WTC11 (cell line): ENCODE data around the gene PRRG1. TPM values are rescaled to one million over a fixed set of nuclear protein-coding genes. Genes with fewer than 3 reads are reported as not detected.

Experiments
- ATAC-seq: fragments of 200-7000 bp; cut with Tn5 transposase; 2 replicates; pipeline ENCODE4 v1.10.0; 2021; ENCODE audit warnings: mild to moderate bottlenecking, moderate library complexity
- Bru-seq: library from RNA; stranded (reverse); fragments of 400-500 nt; gene quantifications from one replicate; lab custom pipeline; 2021; lab: Mats Ljungman, UMichigan
- CTCF ChIA-PET: fragments of 300-600 bp; sonication (Branson Sonifier 250); formaldehyde crosslinking; loops from one replicate; lab custom pipeline; 2021; ENCODE audit warnings: antibody characterized with exemption; lab: Charles Lee
- POLR2A ChIA-PET: fragments of 350-600 bp; sonication (Branson Sonifier 250); formaldehyde crosslinking; loops from one replicate; lab custom pipeline; 2021; ENCODE audit warnings: antibody characterized with exemption; lab: Charles Lee
- DNase-seq: peaks from one replicate; pipeline ENCODE4 v3.0.0; 2021; ENCODE audit warnings: low spot score
- H3K27ac Mint-ChIP-seq: 2 replicates; pipeline ENCODE4 v1.8.0; 2021; ENCODE audit warnings: mixed read lengths
- H3K27me3 Mint-ChIP-seq: 2 replicates; pipeline ENCODE4 v1.8.0; 2021; ENCODE audit warnings: low read depth, mild to moderate bottlenecking, moderate library complexity, mixed read lengths
- H3K36me3 Mint-ChIP-seq: 2 replicates; pipeline ENCODE4 v1.8.0; 2021; ENCODE audit warnings: mixed read lengths
- H3K4me1 Mint-ChIP-seq: 2 replicates; pipeline ENCODE4 v1.8.0; 2022; ENCODE audit warnings: mixed read lengths
- H3K4me3 Mint-ChIP-seq: 2 replicates; pipeline ENCODE4 v1.8.0; 2021; ENCODE audit warnings: mild to moderate bottlenecking, moderate library complexity, mixed read lengths
- H3K9me3 Mint-ChIP-seq: 2 replicates; pipeline ENCODE4 v1.8.0; 2021; ENCODE audit warnings: mixed read lengths
- CREB1 ChIP-seq: sonication (generic); formaldehyde crosslinking; IDR thresholded peaks from 2 replicates; pipeline ENCODE4 v1.8.0; 2023; ENCODE audit warnings: mild to moderate bottlenecking, missing genetic modification reagents
- CTCF ChIP-seq: fragments of 200-600 bp; IDR thresholded peaks from 2 replicates; pipeline ENCODE4 v1.8.0; 2022; ENCODE audit warnings: antibody characterized with exemption
- E2F5 ChIP-seq: sonication (generic); formaldehyde crosslinking; IDR thresholded peaks from 2 replicates; pipeline ENCODE4 v1.8.1; 2022; ENCODE audit warnings: mild to moderate bottlenecking, moderate library complexity, missing genetic modification reagents
- GTF2I ChIP-seq: fragments of 250-450 bp; sonication (Bioruptor Pico); conservative IDR thresholded peaks from 2 replicates; pipeline ENCODE4 v1.4.0; 2021; ENCODE audit warnings: mild to moderate bottlenecking
- MAX ChIP-seq: sonication (generic); formaldehyde crosslinking; IDR thresholded peaks from 2 replicates; pipeline ENCODE4 v1.8.0; 2022; ENCODE audit warnings: mild to moderate bottlenecking, missing genetic modification reagents
- NFATC4 ChIP-seq: fragments of 250-450 bp; sonication (Bioruptor Pico); IDR thresholded peaks from 2 replicates; pipeline ENCODE4 v1.9.0; 2021; ENCODE audit warnings: mild to moderate bottlenecking
- NR3C1 ChIP-seq: sonication (generic); formaldehyde crosslinking; conservative IDR thresholded peaks from 2 replicates; pipeline ENCODE4 v1.8.1; 2023; ENCODE audit warnings: low read depth, mild to moderate bottlenecking, missing genetic modification reagents
- PRDM15 ChIP-seq: sonication (generic); formaldehyde crosslinking; IDR thresholded peaks from 2 replicates; pipeline ENCODE4 v1.8.0; 2022; ENCODE audit warnings: missing genetic modification reagents
- SP1 ChIP-seq: sonication (generic); formaldehyde crosslinking; conservative IDR thresholded peaks from 2 replicates; pipeline ENCODE4 v1.8.1; 2022; ENCODE audit warnings: missing genetic modification reagents
- STAT6 ChIP-seq: sonication (generic); formaldehyde crosslinking; conservative IDR thresholded peaks from 2 replicates; pipeline ENCODE4 v1.8.1; 2023; ENCODE audit warnings: mild to moderate bottlenecking, low read depth, missing genetic modification reagents, moderate library complexity
- TEAD4 ChIP-seq: sonication (generic); formaldehyde crosslinking; IDR thresholded peaks from 2 replicates; pipeline ENCODE4 v1.8.0; 2022; ENCODE audit warnings: mild to moderate bottlenecking, missing genetic modification reagents
- USF2 ChIP-seq: sonication (generic); formaldehyde crosslinking; IDR thresholded peaks from 2 replicates; pipeline ENCODE4 v1.8.1; 2023; ENCODE audit warnings: mild to moderate bottlenecking, missing genetic modification reagents, moderate library complexity
- ZNF232 ChIP-seq: sonication (generic); formaldehyde crosslinking; IDR thresholded peaks from 2 replicates; pipeline ENCODE4 v1.8.0; 2022; ENCODE audit warnings: mild to moderate bottlenecking, missing genetic modification reagents
- ZNF396 ChIP-seq: fragments of 250-450 bp; sonication (Bioruptor Pico); IDR thresholded peaks from 2 replicates; pipeline ENCODE4 v1.8.0; 2021; ENCODE audit warnings: mild to moderate bottlenecking, moderate library complexity, borderline replicate concordance
- ZNF532 ChIP-seq: fragments of 250-450 bp; sonication (Bioruptor Pico); IDR thresholded peaks from 2 replicates; pipeline ENCODE4 v1.9.0; 2021; ENCODE audit warnings: mild to moderate bottlenecking, borderline replicate concordance
- long read RNA-seq, 3 experiments: library from RNA in 1 of 3; library from capped mRNA in 1 of 3; library from polyadenylated mRNA in 1 of 3; unstranded in 2 of 3; stranded (forward) in 1 of 3; transcript quantifications; one replicate each; pipeline ENCODE4 v2.0.0, GENCODE V29; 2021
- total RNA-seq: library from RNA; stranded (reverse); gene quantifications from 3 replicates; pipeline ENCODE4 v1.2.3, GENCODE V29; 2021

PRRG1 gene
- total RNA-seq (6.7 to 8.1 TPM (median 7.1 TPM) in 3 replicates), Bru-seq, nascent RNA (percentile 78 among the genes with signal in this experiment)
- long read RNA-seq, experiment 1, full-length matches to known transcripts: 20 of 22 reads
- long read RNA-seq, experiment 1, partial matches to known transcripts: 2 of 22 reads
- long read RNA-seq, experiment 1, other reads (novel, unspliced or antisense): 0 of 22 reads
- long read RNA-seq, experiment 2, full-length matches to known transcripts: 3 of 3 reads
- long read RNA-seq, experiment 2, partial matches to known transcripts: 0 of 3 reads
- long read RNA-seq, experiment 2, other reads (novel, unspliced or antisense): 0 of 3 reads
- long read RNA-seq, experiment 3, partial matches to known transcripts: 0 of 1 reads
- long read RNA-seq, experiment 3, other reads (novel, unspliced or antisense): 0 of 1 reads

- POLR2A ChIA-PET: no interaction called here
- Mint-ChIP-seq H3K4me1 (peaks cover 32% of the 10 kb centered on the region), H3K27ac (peak within 1 kb of the TSS; percentile 90), H3K9me3 (no peaks in the 10 kb centered on the region), H3K4me3 (peak within 1 kb of the TSS; percentile 89), H3K27me3 (no peaks in the 10 kb centered on the region; the same call in 1 of the 2 replicates), H3K36me3 (no peaks in the 10 kb centered on the region)
- peak; percentile 80 for DNase-seq
- peak; percentile 92 for ATAC-seq
- TF ChIP-seq USF2 (CRISPR knock-in tag) (no peak), PRDM15 (CRISPR knock-in tag) (peak; percentile 71), E2F5 (no peak), TEAD4 (no peak)
- CTCF ChIA-PET: interaction anchor here (0.6 to 0.7 kb wide), 3 partner anchors 62 to 1043 kb away, joined by 3 read pairs; no protein-coding TSS in a partner anchor
Measured at GRCh38 chrX:37349221-37350033, at the start of gene PRRG1. TSS of gene PRRG1 (plus strand) at chrX:37349364. CDS start at chrX:37406250, 56,886 bp downstream.

GRCh38 chrX:37302569-37302968 is 46.6 kb upstream of the PRRG1 start:
- ATAC-seq (peak; percentile 74), DNase-seq (peak; percentile 29)
- H3K36me3 Mint-ChIP-seq: no peaks in the 10 kb centered on the region
- POLR2A ChIA-PET: no interaction called here
- no peak overlapping the region for H3K4me3 Mint-ChIP-seq
- no peaks in the 10 kb centered on the region for H3K27me3 Mint-ChIP-seq
- H3K4me1 Mint-ChIP-seq: 0 out of 2 replicates have a peak, but pooled peaks cover 3% of the 10 kb centered on the region
- H3K27ac Mint-ChIP-seq: no peak overlapping the region; the same call in 1 of the 2 replicates
- CTCF ChIA-PET: no interaction called here
- peaks cover 6% of the 10 kb centered on the region for H3K9me3 Mint-ChIP-seq
- TF ChIP-seq SP1 (CRISPR knock-in tag) (no peak), TEAD4 (no peak), CTCF (no peak), STAT6 (CRISPR knock-in tag) (no peak), ZNF532 (CRISPR knock-in tag) (no peak), MAX (CRISPR knock-in tag) (no peak), NFATC4 (no peak), ZNF232 (CRISPR knock-in tag) (no peak), NR3C1 (CRISPR knock-in tag) (no peak), CREB1 (CRISPR knock-in tag) (no peak), ZNF396 (CRISPR knock-in tag) (no peak), GTF2I (CRISPR knock-in tag) (no peak)
